ENCODE results near the gene SSU72.
"Not testable (repeated sequence)": the region's sequence is repeated elsewhere in the genome, so short reads cannot be mapped to it uniquely, and the experiment has no call there.

DNA sequence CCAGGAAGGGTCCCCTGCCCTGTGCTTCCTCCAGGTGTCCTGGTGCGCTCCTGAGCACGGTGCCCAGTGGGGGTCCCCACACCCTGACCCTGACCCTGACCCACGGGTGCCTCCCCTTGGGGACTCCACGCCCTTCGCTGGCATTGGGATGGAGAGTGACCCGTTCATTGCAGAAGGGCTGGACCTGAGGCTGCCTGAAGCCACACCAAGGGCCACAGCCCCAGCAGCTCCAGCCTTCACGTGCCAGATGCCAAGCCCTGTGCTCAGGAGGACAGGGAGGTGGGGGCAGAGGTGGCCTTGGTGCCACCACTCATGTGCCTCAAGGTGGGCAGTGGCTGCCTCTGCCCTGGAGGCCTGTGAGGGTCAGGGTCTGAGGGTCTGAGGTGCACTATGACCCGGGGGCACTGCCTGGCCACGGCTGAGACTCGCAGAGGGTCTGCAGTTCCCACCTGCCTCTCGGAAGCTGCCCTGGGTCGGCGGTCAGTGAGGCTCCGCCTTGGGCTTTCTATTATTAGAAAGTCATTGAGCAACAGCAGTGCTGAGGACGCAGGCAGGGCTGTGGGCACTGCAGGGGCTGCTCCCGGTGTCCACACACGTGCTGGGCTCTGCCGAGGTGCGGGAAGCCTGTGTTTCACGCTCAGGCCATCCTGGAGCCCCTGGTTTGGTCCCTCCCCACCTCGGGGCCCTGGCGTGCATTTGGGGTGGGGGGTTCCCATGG is 41.3 kb downstream of the SSU72 start:
- TF ChIP-seq, protein P1, sequence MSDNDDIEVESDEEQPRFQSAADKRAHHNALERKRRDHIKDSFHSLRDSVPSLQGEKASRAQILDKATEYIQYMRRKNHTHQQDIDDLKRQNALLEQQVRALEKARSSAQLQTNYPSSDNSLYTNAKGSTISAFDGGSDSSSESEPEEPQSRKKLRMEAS (IDR thresholded peaks at IDR 0.05; ENCODE audit: low read depth, low read length): not testable (repeated sequence)
- TF ChIP-seq MYC (IDR thresholded peaks at IDR 0.05; ENCODE audit: low read depth, low read length); POLR2A (IDR thresholded peaks at IDR 0.05; ENCODE audit: extremely low read depth, insufficient read length): not testable (repeated sequence)

Data from NB4 (cell line).